OCI-LY7 (cell line): ENCODE measurements around the gene HCFC1.

Experiments
- CTCF ChIP-seq: fragments of 200-600 bp; sonication (generic); conservative IDR thresholded peaks from 2 replicates; pipeline ENCODE4 v1.5.1; 2014; ENCODE audit warnings: mild to moderate bottlenecking, antibody characterized with exemption, low read length, moderate library complexity, mixed read lengths
- EZH2phosphoT487 ChIP-seq: fragments of 200-600 bp; sonication (generic); IDR thresholded peaks from 2 replicates; pipeline ENCODE4 v1.6.1; 2018; ENCODE audit warnings: low read depth, borderline replicate concordance, mild to moderate bottlenecking, mixed run types, antibody characterized with exemption, low read length, moderate library complexity, mixed read lengths

GRCh38 chrX:153924149-153924861 lies 47.3 kb downstream of the HCFC1 start:
- TF ChIP-seq CTCF (peak; percentile 62), EZH2phosphoT487 (no peak)
